ENCODE results near the gene GALNT13. TPM values are rescaled to one million over a fixed set of nuclear protein-coding genes. Genes with fewer than 3 reads are reported as not detected.

GALNT13 gene
- total and polyA plus RNA-seq, 2 of the 13 experiments (the other 11 are each of a cell fraction or from before 2014, with no cell fraction given): 1.3 to 5.0 TPM

DNA sequence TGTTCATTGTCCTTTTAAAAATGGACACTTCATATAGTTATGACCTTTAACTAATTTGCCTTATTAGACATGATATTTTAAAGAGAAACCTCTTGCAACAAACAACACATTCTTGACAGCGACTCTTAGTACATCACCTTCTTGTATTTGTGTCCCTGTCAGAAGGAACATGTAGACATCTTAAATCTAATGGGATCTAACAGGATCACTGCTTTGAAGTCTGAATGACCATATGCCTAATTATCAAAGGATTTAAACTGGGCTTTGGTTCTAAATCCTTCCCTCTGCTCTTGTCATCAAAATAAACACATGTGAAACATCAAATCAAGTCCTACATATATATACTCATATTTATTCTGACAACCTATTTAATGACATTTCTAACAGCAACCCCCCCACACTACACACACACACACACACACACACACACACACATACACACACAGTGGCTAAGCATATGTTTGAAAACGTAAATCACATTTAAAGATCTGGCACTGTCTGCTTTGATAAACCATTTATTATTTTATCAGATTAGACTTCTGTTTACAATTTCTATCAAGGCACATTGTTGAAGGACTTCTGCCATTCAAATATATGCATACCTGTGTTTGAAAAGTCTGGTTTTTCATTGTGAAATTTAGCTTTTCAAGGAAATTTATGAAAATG is 4.2 kb downstream of the GALNT13 start (continued):
- TF ChIP-seq, protein P1, sequence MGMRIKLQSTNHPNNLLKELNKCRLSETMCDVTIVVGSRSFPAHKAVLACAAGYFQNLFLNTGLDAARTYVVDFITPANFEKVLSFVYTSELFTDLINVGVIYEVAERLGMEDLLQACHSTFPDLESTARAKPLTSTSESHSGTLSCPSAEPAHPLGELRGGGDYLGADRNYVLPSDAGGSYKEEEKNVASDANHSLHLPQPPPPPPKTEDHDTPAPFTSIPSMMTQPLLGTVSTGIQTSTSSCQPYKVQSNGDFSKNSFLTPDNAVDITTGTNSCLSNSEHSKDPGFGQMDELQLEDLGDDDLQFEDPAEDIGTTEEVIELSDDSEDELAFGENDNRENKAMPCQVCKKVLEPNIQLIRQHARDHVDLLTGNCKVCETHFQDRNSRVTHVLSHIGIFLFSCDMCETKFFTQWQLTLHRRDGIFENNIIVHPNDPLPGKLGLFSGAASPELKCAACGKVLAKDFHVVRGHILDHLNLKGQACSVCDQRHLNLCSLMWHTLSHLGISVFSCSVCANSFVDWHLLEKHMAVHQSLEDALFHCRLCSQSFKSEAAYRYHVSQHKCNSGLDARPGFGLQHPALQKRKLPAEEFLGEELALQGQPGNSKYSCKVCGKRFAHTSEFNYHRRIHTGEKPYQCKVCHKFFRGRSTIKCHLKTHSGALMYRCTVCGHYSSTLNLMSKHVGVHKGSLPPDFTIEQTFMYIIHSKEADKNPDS (CRISPR knock-in tag; IDR thresholded peaks at IDR 0.05): no peak
- no peak for TF ChIP-seq ZNF598 (CRISPR knock-in tag; IDR thresholded peaks at IDR 0.05; ENCODE audit: borderline replicate concordance)
- TF ChIP-seq, protein P2, sequence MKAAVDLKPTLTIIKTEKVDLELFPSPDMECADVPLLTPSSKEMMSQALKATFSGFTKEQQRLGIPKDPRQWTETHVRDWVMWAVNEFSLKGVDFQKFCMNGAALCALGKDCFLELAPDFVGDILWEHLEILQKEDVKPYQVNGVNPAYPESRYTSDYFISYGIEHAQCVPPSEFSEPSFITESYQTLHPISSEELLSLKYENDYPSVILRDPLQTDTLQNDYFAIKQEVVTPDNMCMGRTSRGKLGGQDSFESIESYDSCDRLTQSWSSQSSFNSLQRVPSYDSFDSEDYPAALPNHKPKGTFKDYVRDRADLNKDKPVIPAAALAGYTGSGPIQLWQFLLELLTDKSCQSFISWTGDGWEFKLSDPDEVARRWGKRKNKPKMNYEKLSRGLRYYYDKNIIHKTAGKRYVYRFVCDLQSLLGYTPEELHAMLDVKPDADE (CRISPR knock-in tag; IDR thresholded peaks at IDR 0.05): no peak
- no peak for TF ChIP-seq ZNF10 (CRISPR knock-in tag; IDR thresholded peaks at IDR 0.05; ENCODE audit: borderline replicate concordance, low read depth)
- TF ChIP-seq ZNF607 (CRISPR knock-in tag; IDR thresholded peaks at IDR 0.05; ENCODE audit: borderline replicate concordance): no peak

DNA sequence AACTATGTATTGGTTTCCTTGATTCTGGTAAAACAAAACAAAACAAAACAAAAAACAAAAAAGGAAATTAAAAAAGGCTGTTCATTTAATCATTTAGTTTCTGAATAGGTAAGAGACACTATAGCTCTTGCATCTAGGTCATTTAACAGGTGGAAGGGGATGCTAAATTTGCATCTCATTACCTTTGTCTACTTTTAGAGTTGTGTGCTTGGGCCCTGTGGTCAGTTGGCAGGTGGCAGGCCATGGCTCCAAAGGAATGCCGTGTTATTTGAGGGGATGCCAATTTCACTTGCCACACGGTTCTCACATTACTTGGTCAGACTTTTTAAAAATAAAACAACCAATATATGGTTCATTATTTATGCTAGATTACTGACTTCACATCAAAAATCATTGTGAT is 9.2 kb downstream of the GALNT13 start:
- Histone ChIP-seq H3K79me2 (ENCODE audit: insufficient read depth, low read length) (no peaks in the 10 kb centered on the region), H3K4me3 (replicated peaks in 1 of 3; ENCODE audit: insufficient read depth in 1 of 3, low read depth in 2 of 3, low read length in 3 of 3) (no peak overlapping the region), H3K9ac (ENCODE audit: insufficient read depth, low read depth, low read length) (no peak overlapping the region), H4K20me1 (ENCODE audit: insufficient read depth, low read length) (no peaks in the 10 kb centered on the region), H3K27me3 (ENCODE audit: control insufficient read depth in 1 of 2, insufficient read depth in 2 of 2, low read length in 2 of 2) (no peaks in the 10 kb centered on the region), H2AFZ (ENCODE audit: low read length) (no peak overlapping the region), H3K27ac (ENCODE audit: extremely low read length, insufficient read depth, low read length) (no peak overlapping the region), H3K36me3 (replicated peaks in 1 of 2; ENCODE audit: control insufficient read depth in 1 of 2, insufficient read depth in 2 of 2, low read length in 2 of 2) (no peaks in the 10 kb centered on the region), H3K4me1 (ENCODE audit: insufficient read depth, low read length) (no peaks in the 10 kb centered on the region), H3K4me2 (ENCODE audit: low read depth, low read length) (no peak overlapping the region), H3K9me3 (ENCODE audit: low read length) (no peaks in the 10 kb centered on the region)
- DNase-seq (ENCODE audit: low spot score) (no peak), FAIRE-seq (no peak), ATAC-seq (no peak)
- in situ Hi-C loops (cut with HindIII; ENCODE audit: extremely low pct_ligation_motif_present, low pct_unique_long_range_greater_than_20kb) (no loop called here), intact Hi-C loops (cut with micrococcal nuclease; ENCODE audit: unreplicated experiment) (no loop called here)
- ChIA-PET CTCF (ENCODE audit: low intra/inter-chr PET ratio, low total read pairs) (no interaction called here), POLR2A (no interaction called here)
- BruUV-seq (replicated peaks): no TSS peak
- WGBS (ENCODE audit: low lambda C conversion rate): 9% methylated on average over 2 of the region's 2 CpGs
- no peak for TF ChIP-seq ZNF468 (CRISPR knock-in tag; IDR thresholded peaks at IDR 0.05)
- TF ChIP-seq, protein P3, sequence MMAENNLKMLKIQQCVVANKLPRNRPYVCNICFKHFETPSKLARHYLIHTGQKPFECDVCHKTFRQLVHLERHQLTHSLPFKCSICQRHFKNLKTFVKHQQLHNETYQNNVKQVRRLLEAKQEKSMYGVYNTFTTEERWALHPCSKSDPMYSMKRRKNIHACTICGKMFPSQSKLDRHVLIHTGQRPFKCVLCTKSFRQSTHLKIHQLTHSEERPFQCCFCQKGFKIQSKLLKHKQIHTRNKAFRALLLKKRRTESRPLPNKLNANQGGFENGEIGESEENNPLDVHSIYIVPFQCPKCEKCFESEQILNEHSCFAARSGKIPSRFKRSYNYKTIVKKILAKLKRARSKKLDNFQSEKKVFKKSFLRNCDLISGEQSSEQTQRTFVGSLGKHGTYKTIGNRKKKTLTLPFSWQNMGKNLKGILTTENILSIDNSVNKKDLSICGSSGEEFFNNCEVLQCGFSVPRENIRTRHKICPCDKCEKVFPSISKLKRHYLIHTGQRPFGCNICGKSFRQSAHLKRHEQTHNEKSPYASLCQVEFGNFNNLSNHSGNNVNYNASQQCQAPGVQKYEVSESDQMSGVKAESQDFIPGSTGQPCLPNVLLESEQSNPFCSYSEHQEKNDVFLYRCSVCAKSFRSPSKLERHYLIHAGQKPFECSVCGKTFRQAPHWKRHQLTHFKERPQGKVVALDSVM (CRISPR knock-in tag; IDR thresholded peaks at IDR 0.05): no peak
- TF ChIP-seq, protein P4, sequence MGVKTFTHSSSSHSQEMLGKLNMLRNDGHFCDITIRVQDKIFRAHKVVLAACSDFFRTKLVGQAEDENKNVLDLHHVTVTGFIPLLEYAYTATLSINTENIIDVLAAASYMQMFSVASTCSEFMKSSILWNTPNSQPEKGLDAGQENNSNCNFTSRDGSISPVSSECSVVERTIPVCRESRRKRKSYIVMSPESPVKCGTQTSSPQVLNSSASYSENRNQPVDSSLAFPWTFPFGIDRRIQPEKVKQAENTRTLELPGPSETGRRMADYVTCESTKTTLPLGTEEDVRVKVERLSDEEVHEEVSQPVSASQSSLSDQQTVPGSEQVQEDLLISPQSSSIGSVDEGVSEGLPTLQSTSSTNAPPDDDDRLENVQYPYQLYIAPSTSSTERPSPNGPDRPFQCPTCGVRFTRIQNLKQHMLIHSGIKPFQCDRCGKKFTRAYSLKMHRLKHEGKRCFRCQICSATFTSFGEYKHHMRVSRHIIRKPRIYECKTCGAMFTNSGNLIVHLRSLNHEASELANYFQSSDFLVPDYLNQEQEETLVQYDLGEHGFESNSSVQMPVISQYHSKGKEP (CRISPR knock-in tag; IDR thresholded peaks at IDR 0.05): no peak
- TF ChIP-seq, protein P5, sequence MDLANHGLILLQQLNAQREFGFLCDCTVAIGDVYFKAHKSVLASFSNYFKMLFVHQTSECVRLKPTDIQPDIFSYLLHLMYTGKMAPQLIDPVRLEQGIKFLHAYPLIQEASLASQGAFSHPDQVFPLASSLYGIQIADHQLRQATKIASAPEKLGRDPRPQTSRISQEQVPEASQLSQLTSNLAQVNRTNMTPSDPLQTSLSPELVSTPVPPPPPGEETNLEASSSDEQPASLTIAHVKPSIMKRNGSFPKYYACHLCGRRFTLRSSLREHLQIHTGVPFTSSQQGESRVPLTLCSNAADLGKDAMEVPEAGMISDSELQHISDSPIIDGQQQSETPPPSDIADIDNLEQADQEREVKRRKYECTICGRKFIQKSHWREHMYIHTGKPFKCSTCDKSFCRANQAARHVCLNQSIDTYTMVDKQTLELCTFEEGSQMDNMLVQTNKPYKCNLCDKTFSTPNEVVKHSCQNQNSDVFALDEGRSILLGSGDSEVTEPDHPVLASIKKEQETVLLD (CRISPR knock-in tag; IDR thresholded peaks at IDR 0.05; ENCODE audit: low read depth): no peak
